GM10847 (cell line): Measurements from ENCODE around the gene DTX3.

ENCODE experiments used
- POLR2A ChIP-seq: IDR thresholded peaks from 2 replicates; pipeline ENCODE4 v1.6.1; 2011; ENCODE audit not compliant: insufficient read length; ENCODE audit errors: extremely low read depth

The DTX3 gene

DNA sequence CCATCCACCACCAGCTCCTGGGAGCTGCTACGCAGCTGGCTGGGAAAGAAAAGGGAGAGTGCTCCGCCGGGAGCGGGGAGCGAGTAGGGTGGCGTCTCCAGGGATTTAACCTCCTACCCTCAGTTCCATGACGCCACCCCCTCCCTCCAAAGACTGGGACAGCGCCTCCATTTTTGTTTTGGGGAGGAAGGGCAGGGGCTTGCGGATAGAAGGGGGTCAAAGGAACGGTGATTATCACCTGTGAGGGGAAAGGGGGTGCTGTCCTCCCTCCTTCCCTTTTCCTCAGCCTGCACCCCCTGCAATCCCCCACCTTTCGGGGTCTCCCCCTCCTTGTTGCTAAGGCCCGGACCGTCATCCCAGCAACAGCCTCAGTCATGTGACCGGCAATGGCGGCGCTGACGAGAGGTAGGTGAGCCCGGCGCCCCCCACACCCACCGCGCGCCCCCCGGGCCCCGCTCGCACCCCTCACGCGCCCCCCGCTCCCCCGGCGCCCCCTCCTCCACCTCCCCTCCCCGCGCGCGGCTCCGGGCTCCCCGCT is at the start of gene DTX3:
TSS of gene DTX3 (plus strand) at position 371 of the 538 bp plus-strand sequence. CDS start 1,694 bp downstream, outside the sequence.
- peak; percentile 9 for TF ChIP-seq POLR2A

DNA sequence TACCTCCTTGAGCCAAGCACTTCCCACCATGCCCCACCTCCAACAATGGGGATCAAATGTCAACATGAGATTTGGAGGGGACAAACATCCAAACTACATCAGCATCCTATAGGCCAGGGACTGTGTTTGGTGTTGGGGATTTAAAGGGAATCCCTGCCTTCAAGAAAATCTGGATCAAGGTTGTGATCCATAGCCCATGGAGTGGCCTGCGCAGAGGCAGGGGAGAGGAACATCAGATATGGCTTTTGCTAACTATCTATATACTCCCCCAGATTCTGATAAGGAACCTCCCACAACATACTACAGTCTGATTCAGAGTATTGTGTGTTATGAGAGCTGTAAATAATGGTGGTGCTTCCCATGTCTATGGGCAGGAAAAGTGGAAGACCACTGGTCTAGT is 49.7 kb upstream of the DTX3 start:
- TF ChIP-seq POLR2A = no peak

DNA sequence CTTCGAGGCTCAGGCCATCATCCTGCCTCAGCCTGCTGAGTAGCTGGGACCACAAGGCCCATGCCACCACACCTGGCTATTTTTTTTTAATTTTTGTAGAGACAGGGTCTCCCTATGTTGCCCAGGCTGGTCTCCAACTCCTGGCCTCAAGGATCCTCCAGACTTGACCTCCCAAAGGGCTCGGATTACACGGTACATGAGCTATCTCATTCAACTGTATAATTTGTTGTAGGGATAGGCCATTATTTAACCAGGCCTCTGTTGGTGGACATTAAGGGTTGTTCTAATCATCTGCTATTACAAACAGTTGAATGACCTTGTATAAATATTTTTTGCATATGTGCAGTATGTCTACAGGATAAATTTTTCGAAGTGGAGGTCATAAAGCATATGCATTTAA is 45.8 kb upstream of the DTX3 start:
- no peak for TF ChIP-seq POLR2A

DNA sequence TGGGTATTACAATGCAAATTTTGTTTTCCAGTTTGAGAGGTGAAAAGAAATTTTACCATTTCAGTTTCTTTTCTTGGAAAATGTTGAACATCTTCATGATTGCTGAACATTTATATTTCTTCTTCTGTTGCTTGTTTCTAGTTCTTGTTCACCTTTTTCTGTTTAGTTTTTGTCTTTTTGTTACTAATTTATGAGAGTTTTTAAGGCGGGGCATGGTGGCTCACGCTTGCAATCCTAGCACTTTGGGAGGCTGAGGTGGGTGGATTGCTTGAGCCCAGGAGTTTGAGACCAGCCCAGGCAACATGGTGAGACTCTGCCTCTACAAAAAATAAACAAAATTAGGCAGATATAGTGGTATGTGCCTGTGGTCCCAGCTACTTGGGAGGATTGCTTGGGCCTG is 44.1 kb upstream of the DTX3 start:
- TF ChIP-seq POLR2A = no peak

GRCh38 chr12:57563358-57563757 is 41.3 kb upstream of the DTX3 start:
- TF ChIP-seq POLR2A = no peak

DNA sequence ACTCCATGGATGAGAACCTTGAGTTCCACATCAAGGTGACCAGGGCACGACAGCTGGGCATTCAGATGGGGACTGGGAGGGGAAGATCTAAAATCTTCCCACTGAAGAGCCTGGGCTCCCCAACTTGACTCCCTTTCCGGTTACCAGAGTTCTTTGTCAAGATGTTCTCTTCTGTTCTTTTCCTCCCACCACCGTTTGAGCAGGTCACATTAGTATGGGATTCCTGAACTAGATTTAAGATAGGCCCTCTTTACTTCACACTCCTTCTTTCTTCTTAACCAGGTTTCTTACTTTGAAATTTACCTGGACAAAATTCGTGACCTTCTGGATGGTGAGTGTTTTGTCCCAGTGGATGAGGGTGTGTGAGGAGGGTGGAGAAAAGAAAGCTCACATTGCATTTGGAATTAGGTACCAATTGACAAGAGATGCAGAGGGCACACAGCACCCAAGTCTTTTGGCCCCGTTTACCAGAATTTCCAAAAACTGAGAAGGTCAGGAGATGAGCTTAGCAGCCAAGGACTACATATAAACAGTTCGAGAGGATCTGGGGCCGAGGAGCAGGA is 40.4 kb upstream of the DTX3 start:
- TF ChIP-seq POLR2A = no peak

DNA sequence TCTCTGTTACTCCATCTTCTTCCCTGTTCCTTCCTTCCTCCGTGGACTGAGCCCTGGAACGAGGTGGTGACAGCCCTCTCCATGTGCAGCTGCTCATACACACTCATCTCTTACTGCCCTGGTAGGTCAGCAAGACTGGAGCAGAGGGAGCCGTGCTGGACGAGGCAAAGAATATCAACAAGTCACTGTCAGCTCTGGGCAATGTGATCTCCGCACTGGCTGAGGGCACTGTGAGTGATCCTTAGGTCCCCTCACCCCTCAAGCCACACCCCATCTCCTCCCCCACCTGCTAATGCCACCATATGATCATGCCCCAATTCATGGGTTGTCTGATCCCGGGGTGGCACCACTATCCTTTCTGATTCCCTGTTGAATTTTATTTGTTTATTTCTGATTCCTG is 35.8 kb upstream of the DTX3 start:
- TF ChIP-seq POLR2A = no peak

DNA sequence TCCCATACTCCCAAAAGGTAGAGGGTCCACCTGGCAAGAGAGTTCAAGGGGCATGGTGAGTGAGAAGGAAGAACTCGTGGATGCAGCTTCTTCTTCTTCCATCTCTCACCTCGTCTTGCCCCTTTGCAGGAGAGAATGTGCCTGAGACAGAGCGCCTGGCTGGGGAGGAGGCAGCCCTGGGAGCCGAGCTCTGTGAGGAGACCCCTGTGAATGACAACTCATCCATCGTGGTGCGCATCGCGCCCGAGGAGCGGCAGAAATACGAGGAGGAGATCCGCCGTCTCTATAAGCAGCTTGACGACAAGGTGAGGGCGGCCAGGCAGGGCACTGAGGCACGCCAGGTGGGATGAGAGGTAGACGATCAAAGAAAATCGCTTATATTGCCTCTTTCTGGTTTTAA is 34.8 kb upstream of the DTX3 start:
- no peak for TF ChIP-seq POLR2A

DNA sequence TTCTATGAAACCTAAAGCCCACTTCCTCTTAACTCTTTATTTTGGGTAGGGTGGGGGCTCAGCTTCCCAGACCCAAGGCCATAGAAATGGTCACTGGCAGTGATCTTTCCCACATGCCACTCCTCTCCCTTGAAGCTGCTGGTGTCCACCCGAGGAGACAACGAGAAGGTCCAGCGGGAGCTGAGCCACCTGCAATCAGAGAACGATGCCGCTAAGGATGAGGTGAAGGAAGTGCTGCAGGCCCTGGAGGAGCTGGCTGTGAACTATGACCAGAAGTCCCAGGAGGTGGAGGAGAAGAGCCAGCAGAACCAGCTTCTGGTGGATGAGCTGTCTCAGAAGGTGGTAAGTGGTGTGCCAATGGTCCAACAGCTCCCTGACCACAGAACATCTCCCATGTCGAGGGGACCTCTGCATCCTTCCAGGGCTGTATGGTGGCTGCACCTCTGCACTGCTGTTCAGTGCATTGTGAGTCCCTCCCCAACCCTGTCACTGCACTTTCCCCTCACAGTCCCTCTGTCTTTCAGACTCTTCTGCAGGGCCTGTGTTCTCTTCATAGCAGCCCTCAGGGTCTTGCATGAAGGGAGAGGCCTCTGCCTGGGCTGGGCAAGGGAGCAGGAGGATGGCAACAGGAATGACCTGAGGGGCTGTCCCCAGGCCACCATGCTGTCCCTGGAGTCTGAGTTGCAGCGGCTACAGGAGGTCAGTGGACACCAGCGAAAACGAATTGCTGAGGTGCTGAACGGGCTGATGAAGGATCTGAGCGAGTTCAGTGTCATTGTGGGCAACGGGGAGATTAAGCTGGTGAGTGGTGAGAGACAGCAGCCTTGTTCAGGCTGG is 32.5 kb upstream of the DTX3 start:
- no peak for TF ChIP-seq POLR2A

DNA sequence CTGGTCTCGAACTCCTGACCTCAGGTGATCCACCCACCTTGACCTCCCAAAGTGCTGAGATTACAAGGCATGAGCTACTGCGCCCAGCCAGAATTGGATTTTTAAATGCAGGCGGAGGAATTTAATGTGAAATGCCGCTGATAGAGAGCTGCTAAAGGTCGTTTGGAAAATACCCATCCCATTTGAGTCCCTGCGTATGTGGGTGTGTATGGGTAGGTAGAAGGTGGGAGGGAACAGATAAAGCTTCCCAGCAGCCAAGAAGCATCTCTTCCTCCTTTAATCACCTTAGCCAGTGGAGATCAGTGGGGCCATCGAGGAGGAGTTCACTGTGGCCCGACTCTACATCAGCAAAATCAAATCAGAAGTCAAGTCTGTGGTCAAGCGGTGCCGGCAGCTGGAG is 29.8 kb upstream of the DTX3 start:
- TF ChIP-seq POLR2A = no peak

GRCh38 chr12:57575771-57576612 is 28.6 kb upstream of the DTX3 start:
- no peak for TF ChIP-seq POLR2A

DNA sequence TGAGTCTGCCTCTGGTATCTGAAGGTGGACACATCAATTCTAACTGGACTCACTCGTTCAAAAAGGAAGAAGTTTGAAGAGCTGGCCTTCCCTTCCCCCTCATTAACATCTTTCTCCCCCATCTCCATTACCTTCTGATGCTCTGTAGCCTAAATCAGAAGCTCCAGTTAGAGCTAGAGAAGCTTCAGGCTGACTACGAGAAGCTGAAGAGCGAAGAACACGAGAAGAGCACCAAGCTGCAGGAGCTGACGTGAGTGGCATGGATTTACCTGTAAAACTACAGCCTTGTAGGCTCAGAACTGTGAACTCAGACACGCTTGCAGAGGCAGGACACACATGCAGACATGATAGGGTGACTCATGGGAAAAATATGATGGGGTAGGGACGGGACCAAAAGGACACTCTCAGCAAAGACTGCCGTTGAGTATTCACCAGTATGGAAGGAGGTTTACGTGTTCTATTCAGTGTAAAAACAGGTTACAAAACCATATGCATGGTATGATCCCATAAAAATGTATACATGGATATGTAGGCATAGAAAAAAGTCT is 27.9 kb upstream of the DTX3 start:
- no peak for TF ChIP-seq POLR2A

- no peak for TF ChIP-seq POLR2A
Measured at GRCh38 chr12:57577981-57578758, 26.5 kb upstream of the DTX3 start.

DNA sequence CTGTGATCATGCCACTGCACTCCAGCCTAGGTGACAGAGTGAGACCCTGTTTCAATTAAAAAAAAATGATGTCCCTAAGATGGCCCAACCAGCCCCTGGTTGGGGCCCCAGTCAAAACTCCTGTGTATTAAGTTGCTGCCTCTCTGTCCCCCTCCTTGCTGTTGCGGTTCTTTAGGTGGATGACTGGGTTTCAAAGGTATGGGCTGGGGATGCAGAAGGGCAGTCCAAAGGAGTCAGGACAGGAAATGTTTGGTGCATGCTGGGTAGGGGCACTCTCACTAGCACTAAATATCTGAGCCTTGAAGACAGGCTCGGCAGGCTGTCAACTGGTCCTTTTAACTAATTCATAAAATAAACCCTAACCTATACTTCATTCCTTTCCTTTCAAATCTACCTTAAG is 25.6 kb upstream of the DTX3 start:
- no peak for TF ChIP-seq POLR2A
